ENCODE measurements around the gene TNFRSF21.

- TF ChIP-seq, protein P1, sequence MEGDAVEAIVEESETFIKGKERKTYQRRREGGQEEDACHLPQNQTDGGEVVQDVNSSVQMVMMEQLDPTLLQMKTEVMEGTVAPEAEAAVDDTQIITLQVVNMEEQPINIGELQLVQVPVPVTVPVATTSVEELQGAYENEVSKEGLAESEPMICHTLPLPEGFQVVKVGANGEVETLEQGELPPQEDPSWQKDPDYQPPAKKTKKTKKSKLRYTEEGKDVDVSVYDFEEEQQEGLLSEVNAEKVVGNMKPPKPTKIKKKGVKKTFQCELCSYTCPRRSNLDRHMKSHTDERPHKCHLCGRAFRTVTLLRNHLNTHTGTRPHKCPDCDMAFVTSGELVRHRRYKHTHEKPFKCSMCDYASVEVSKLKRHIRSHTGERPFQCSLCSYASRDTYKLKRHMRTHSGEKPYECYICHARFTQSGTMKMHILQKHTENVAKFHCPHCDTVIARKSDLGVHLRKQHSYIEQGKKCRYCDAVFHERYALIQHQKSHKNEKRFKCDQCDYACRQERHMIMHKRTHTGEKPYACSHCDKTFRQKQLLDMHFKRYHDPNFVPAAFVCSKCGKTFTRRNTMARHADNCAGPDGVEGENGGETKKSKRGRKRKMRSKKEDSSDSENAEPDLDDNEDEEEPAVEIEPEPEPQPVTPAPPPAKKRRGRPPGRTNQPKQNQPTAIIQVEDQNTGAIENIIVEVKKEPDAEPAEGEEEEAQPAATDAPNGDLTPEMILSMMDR (IDR thresholded peaks at IDR 0.05; ENCODE audit: control extremely low read depth in 1 of 3, insufficient read depth in 1 of 3, low read depth in 1 of 3, low read length in 3 of 3): no peak
- TF ChIP-seq TEAD4 (IDR thresholded peaks at IDR 0.05; ENCODE audit: low read depth, low read length) (no peak), POLR2A (IDR thresholded peaks at IDR 0.05; ENCODE audit: control extremely low read depth in 1 of 2, low read depth in 2 of 2, low read length in 2 of 2) (no peak), EP300 (IDR thresholded peaks at IDR 0.05; ENCODE audit: borderline replicate concordance in 1 of 2, low read depth in 2 of 2, low read length in 2 of 2) (no peak), POLR2AphosphoS5 (IDR thresholded peaks at IDR 0.05; ENCODE audit: low read depth, low read length) (no peak), JUN (IDR thresholded peaks at IDR 0.05; ENCODE audit: low read depth, low read length) (no peak), ZNF274 (IDR thresholded peaks at IDR 0.05; ENCODE audit: borderline replicate concordance, extremely low read depth, low read length) (no peak), CBX5 (IDR thresholded peaks at IDR 0.05; ENCODE audit: low read depth, low read length) (no peak)
These were observed 48.5 kb downstream of the TNFRSF21 start for GRCh38 chr6:47261191-47261590.
